GM21447 (cell line): ENCODE results near the gene KNG1.
"Not testable (repeated sequence)": the region's sequence is repeated elsewhere in the genome, so short reads cannot be mapped to it uniquely, and the experiment has no call there.

Experiments used
- ATAC-seq: cut with Tn5 transposase; IDR thresholded peaks from one replicate; pipeline ENCODE4 v1.9.1; 2021; ENCODE audit not compliant: unreplicated experiment

Gene KNG1

GRCh38 chr3:186708983-186709679 lies 8.0 kb upstream of the KNG1 start:
- ATAC-seq = no peak

DNA sequence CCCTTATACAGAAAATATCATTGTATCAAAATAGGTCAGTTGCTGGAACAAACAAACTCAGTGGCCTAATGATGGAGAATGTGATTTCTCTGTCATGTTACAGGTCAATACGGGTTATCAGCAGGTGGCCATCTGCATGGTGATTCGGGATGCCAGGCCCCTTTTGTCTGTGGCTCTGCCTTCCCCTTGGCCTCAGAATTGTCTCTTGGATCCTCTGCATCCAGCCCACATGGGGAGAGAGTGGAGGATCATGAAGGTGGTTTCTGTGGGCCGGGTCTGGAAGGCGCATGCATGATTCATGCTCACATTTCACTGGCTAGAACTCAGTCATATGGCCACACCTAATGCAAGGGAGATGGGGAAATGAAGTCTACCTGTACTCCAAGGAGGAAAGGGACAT lies 6.5 kb upstream of the KNG1 start:
- not testable (repeated sequence) for ATAC-seq

DNA sequence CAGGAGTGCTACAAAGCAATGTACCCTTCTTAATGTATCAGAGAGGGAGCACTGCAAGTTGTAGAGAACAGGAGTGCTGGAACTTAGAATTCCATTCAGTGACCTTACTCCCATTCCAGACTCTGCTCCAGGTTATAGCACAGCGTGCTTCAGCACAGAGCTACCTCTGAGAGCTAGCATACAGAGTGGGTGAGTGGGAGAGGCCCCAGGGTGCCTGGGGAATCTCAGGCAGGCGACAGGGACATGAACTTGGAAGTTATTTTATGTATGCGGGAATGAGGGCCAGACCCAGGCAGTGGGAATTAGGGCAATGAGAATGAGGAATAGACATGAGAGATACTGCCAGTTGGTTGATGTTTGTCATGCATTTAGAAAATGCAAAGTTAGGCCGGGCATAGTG lies 3.7 kb upstream of the KNG1 start:
- no peak for ATAC-seq

DNA sequence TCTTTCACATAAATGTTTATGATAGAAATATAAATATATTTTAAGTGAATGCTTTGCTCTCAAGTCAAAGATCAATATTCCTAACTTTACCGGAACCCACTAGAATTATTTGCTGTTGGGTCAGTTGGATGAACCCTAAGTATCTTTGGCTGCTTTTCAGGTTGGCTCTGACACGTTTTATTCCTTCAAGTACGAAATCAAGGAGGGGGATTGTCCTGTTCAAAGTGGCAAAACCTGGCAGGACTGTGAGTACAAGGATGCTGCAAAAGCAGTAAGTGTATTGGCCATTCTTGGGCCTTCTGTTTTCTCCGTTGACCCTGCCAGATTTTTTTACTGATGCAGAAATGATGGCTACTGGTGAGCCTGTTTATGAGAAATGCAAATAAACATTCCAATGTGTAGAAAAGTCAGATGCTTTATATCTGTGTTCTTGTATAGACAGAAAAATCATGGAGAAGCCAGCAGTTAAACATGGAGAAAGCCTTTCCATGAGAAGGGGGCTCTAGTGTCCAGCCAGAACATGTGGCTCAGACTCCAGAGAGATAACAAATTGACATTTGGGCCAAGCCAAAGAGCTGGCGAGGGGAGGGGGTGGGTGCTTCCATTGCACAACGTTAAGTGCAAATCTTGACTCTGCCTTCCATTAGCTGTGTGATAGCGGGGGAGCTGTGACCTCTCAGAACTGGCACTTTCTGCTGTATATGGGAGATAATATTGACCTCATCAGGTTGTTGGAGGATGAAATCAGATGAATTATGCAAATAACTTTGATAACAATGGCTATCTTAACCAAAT lies 3.0 kb downstream of the KNG1 start:
- no peak for ATAC-seq

DNA sequence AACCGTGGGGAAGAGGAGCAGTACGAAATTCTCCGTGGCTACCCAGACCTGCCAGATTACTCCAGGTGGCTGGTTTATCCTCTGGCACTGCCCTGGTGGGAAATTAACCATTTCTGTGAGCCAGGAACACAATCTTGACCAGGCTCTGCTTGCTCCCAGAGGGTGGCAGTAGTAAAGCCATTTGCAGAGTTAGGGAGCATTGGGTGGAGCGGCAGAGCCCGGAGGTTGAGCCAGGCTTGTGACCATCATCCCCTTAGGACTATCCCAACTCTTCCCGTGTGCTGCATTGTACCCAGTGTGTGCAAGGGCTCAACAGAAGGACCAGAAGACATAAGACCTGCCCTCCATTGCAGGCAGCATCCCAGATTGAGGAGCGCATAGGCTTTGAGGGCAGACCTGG lies 5.3 kb downstream of the KNG1 start:
- no peak for ATAC-seq

DNA sequence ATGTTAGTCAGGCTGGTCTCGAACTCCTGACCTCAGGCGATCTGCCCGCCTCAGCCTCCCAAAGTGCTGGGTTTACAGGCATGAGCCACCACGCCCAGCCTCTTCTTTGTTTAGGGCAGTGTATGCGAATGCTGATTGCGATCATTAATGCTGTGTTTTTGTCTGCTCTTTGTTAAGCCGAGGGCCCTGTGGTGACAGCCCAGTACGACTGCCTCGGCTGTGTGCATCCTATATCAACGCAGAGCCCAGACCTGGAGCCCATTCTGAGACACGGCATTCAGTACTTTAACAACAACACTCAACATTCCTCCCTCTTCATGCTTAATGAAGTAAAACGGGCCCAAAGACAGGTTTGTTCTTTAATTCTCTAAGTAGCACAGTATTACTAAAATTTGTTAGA lies 7.8 kb downstream of the KNG1 start:
- no peak for ATAC-seq

- ATAC-seq = no peak
These were observed 15.1 kb downstream of the KNG1 start for GRCh38 chr3:186732169-186732766.

GRCh38 chr3:186742618-186743380 lies 25.6 kb downstream of the KNG1 start:
- no peak for ATAC-seq

DNA sequence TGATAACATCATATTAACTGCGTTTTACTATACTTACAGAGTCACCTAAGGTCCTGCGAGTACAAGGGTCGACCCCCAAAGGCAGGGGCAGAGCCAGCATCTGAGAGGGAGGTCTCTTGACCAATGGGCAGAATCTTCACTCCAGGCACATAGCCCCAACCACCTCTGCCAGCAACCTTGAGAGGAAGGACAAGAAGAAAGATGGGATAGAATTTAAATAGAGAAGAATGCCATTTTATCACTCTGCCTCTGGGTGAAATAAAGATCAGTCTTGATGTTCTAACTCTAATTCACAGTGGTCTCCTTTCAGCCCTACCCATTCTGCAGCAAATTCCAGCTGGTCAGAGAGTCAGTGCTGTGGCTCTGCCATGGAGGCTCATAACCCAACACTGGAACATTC lies 26.5 kb downstream of the KNG1 start:
- no peak for ATAC-seq

GRCh38 chr3:186746008-186746407 lies 28.8 kb downstream of the KNG1 start:
- no peak for ATAC-seq

DNA sequence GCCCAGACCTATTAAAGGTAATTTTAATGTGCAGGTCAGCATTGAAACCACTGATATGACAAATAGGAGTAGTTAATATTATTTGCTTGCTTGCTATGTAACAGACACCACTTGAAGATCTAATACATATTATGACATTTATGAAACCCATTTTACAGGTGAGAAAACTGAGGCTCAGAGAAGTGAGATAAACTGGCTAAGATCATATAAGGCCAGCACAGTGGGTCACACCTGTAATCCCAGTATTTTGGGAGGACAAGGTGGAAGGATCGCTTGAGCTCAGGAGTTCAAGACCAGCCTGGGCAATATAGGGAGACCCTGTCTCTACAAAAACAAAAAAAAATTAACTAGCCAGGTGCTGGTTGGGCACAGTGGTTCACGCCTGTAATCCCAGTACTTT lies 33.2 kb downstream of the KNG1 start:
- ATAC-seq = no peak

GRCh38 chr3:186751480-186751879 lies 34.3 kb downstream of the KNG1 start:
- ATAC-seq = no peak

DNA sequence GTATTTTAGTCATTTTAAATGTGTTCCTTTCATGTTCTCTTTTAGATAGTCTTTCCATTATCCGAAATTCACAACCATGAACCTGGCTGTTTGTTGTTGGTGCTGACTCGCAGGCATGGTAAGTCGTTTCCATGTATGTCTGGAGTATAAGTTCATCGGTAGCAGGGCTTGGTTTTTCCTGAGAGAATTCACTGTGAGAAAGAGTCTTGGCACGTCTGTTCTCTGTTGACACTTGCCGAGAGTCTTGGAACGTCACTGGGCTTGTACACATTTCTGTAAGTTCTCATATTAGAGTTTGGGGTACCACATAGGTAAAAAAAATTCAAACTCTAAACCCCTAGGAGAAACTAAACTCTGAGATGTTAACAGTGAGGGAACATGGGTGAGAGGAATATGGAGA lies 36.8 kb downstream of the KNG1 start:
- ATAC-seq = no peak

GRCh38 chr3:186754871-186755270 lies 37.7 kb downstream of the KNG1 start:
- ATAC-seq = no peak

DNA sequence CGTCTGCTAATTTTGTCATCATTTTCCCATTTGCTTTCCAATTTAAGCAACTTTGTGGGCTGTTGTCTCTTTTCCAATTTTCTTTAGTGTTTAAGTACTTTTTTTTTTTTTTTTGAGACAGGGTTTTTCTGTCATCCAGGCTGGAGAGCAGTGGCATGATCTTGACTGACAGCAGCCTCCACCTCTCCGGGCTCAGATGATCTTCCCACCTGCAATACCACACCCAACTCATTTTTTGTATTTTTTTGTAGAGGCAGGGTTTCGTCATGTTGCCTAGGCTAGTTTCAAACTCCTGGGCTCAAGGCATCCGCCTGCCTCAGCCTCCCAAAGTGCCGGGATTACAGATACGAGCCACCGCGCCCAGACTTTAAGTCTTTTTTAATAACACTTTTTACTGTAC lies 40.1 kb downstream of the KNG1 start:
- ATAC-seq = no peak

- no peak for ATAC-seq
These were observed 40.6 kb downstream of the KNG1 start for GRCh38 chr3:186757686-186758220.

GRCh38 chr3:186759231-186759930 lies 42.2 kb downstream of the KNG1 start:
- no peak for ATAC-seq

DNA sequence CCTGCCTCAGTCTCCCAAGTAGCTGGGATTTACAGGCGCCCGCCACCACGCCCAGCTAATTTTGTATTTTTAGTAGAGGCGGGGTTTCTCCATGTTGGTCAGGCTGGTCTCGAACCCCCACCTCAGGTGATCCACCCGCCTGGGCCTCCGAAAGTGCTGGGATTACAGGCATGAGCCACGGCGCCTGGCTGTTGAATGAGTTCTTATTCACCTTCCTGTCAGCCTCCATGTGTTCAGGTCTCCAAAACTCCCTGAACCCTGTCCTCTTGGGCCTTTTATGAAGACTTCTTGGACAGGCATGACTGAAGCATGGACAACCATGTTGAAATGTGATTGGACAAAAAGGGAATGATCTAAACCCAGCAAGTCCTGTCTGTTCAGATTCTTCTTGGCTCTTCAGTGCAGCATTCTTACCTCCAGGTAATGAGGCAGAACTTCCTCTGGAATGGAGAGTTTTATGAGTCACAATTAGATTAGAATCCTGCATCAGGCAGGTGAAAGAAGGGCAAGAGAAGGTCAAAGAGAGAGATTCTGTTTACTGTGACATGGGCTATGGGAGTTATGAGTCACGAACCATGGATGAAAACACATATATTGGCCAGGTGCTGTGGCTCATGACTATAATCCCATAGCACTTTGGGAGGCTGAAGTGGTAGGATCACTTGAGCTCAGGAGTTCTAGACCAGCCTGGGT lies 43.1 kb downstream of the KNG1 start:
- no peak for ATAC-seq

- ATAC-seq = no peak
These were observed 43.8 kb downstream of the KNG1 start for GRCh38 chr3:186760897-186761447.

DNA sequence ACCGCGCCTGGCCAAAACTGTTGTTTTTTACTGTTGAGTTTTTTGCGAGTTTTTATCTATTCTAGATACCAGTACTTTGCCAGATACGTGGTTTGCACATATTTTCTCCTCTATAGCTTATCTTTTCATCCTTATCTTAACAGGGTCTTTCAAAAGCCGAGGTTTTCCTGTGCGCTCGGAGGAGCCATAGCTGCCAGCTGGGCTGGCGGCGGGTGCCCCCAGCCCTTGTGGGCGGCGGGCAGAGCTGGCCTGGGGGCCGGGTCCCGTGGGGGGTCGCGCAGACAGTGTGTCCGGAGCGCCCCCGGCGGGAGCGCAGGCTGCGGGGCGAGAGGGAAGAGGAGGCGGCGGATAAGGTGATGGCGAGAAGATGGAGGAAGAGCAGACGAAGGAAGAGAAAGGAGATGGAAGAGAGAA lies 55.1 kb downstream of the KNG1 start:
- peak; percentile 41 for ATAC-seq
